ENCODE results near the gene KIRREL2. TPM values are rescaled to one million over a fixed set of nuclear protein-coding genes. Genes with fewer than 3 reads are reported as not detected.

KIRREL2 gene
- total and polyA plus RNA-seq, 2 of the 8 experiments (the other 6 are each of a cell fraction or from before 2014, with no cell fraction given): 2.4 to 4.6 TPM

- CTCF ChIA-PET (ENCODE audit: partially characterized antibody): interaction anchor here (1.0 to 2.0 kb wide), 4 partner anchors 11 to 153 kb away, joined by 3 to 7 read pairs (median 4); no protein-coding TSS in a partner anchor
- Histone ChIP-seq H3K27me3 (replicated peaks in 1 of 4; ENCODE audit: control insufficient read depth in 3 of 4, extremely low read depth in 1 of 4, insufficient read depth in 3 of 4, low read length in 3 of 4) (peaks cover 20 to 49% (median 35%) of the 10 kb centered on the region in 4 experiments), H3K18ac (ENCODE audit: extremely low read depth, low read length) (peak overlapping the region; percentile 48), H4K91ac (replicated peaks; ENCODE audit: insufficient read length, low read length) (no peak overlapping the region), H2BK120ac (replicated peaks; ENCODE audit: low read depth, low read length) (no peak overlapping the region), H3K9me3 (ENCODE audit: insufficient read depth in 2 of 2, low read depth in 1 of 2, low read length in 1 of 2) (no peaks in the 10 kb centered on the region; a peak in 1 of 4 replicates), H3K4me1 (replicated peaks in 1 of 4; ENCODE audit: control insufficient read depth in 3 of 4, insufficient read depth in 4 of 4, low read length in 3 of 4) (peaks cover 0 to 16% (median 7%) of the 10 kb centered on the region in 4 experiments; a peak in 5 of 7 replicates), H2BK12ac (ENCODE audit: low read depth, low read length) (0 out of 2 replicates have a peak overlapping the region, but pooled peaks have one; percentile 39), H2BK15ac (ENCODE audit: low read length) (0 out of 2 replicates have a peak overlapping the region, but pooled peaks have one; percentile 81), H3K23me2 (ENCODE audit: low read depth, low read length) (peaks cover 22% of the 10 kb centered on the region), H4K8ac (ENCODE audit: extremely low read depth, insufficient read depth, low read length) (peak overlapping the region; percentile 94), H3K36me3 (ENCODE audit: control insufficient read depth in 2 of 4, insufficient read depth in 4 of 4, low read length in 3 of 4) (no peaks in the 10 kb centered on the region), H3K27ac (ENCODE audit: low read depth, low read length) (no peak overlapping the region), H3K79me1 (ENCODE audit: low read depth, low read length) (no peaks in the 10 kb centered on the region), H3K4me2 (ENCODE audit: insufficient read depth in 1 of 2, low read depth in 2 of 2, low read length in 2 of 2) (peak overlapping the region; percentile 95 to 96), H2AFZ (ENCODE audit: low read length) (no peak overlapping the region), H4K5ac (ENCODE audit: insufficient read length, low read depth, low read length) (no peak overlapping the region), H4K20me1 (replicated peaks in 1 of 2; ENCODE audit: control insufficient read depth in 1 of 2, insufficient read depth in 2 of 2, low read length in 2 of 2) (peaks cover 0 to 2% of the 10 kb centered on the region in 2 experiments), H2BK20ac (ENCODE audit: low read length) (no peak overlapping the region), H3K23ac (ENCODE audit: insufficient read length) (no peak overlapping the region), H3K4ac (replicated peaks; ENCODE audit: insufficient read length, low read depth, low read length) (no peak overlapping the region), H2AK5ac (ENCODE audit: low read depth, low read length) (no peak overlapping the region), H3K79me2 (ENCODE audit: control insufficient read depth in 1 of 2, insufficient read depth in 2 of 2, low read length in 2 of 2) (no peaks in the 10 kb centered on the region), H3K56ac (replicated peaks; ENCODE audit: insufficient read length, low read depth, low read length) (no peak overlapping the region), H2BK5ac (ENCODE audit: low read depth, low read length) (no peak overlapping the region), H3K9ac (replicated peaks in 1 of 4; ENCODE audit: extremely low read depth in 1 of 4, low read depth in 3 of 4, low read length in 3 of 4) (no peak overlapping the region), H3K14ac (ENCODE audit: insufficient read length) (no peak overlapping the region), H3K4me3 (ENCODE audit: extremely low read depth in 1 of 4, insufficient read depth in 2 of 4, low read depth in 3 of 4, low read length in 4 of 4) (peak overlapping the region; percentile 30 to 59 (median 48))
- POLR2A ChIA-PET (ENCODE audit: partially characterized antibody): interaction anchor here (0.7 kb wide), 1 partner anchor 55 kb away, joined by 3 read pairs; no protein-coding TSS in a partner anchor
- WGBS, 2 experiments (ENCODE audit: extremely low coverage in 1 of 2, insufficient coverage in 1 of 2, insufficient read length in 1 of 2, insufficient replicate concordance in 2 of 2, low coverage in 1 of 2, low lambda C conversion rate in 2 of 2, missing lambda C conversion rate in 1 of 2): 3% methylated on average over 23 of the region's 26 CpGs; no CpG with 5 or more reads in 1 of the 2 experiments
- peak in 1 of 2 experiments; percentile 61 for DNase-seq (ENCODE audit: low read depth in 1 of 2, low spot score in 2 of 2)
- FAIRE-seq: peak; percentile 28
- no peak for TF ChIP-seq JUND (IDR thresholded peaks at IDR 0.05; ENCODE audit: low read length)
- peak; percentile 21 to 38; a peak in 1 of 4 replicates for TF ChIP-seq RAD21 (IDR thresholded peaks at IDR 0.05 in 1 of 2, conservative IDR thresholded peaks at IDR 0.05 in 1 of 2; ENCODE audit: low read depth in 2 of 2, low read length in 2 of 2)
- no peak for TF ChIP-seq MAFK (IDR thresholded peaks at IDR 0.05; ENCODE audit: low read depth, low read length)
- TF ChIP-seq TAF7 (optimal IDR thresholded peaks at IDR 0.05; ENCODE audit: borderline replicate concordance, low read depth, low read length): no peak
- no peak for TF ChIP-seq FOSL1 (IDR thresholded peaks at IDR 0.05; ENCODE audit: insufficient read depth, low read depth, low read length)
- TF ChIP-seq ZNF274 (IDR thresholded peaks at IDR 0.05; ENCODE audit: borderline replicate concordance, extremely low read depth, low read length): no peak
- peak; percentile 28 for TF ChIP-seq KDM4A (IDR thresholded peaks at IDR 0.05; ENCODE audit: low read depth, low read length, severe bottlenecking)
- no peak for TF ChIP-seq TBP (IDR thresholded peaks at IDR 0.05; ENCODE audit: low read depth, low read length)
- TF ChIP-seq ASH2L (IDR thresholded peaks at IDR 0.05; ENCODE audit: low read length): peak; percentile 45
- no peak for TF ChIP-seq BRCA1 (IDR thresholded peaks at IDR 0.05; ENCODE audit: low read depth, low read length)
- no peak for TF ChIP-seq POLR2A (IDR thresholded peaks at IDR 0.05; ENCODE audit: control extremely low read depth in 1 of 2, low read depth in 2 of 2, low read length in 2 of 2)
- TF ChIP-seq CBX5 (IDR thresholded peaks at IDR 0.05; ENCODE audit: low read depth, low read length): no peak
- TF ChIP-seq CHD1 (IDR thresholded peaks at IDR 0.05; ENCODE audit: low read depth, low read length): no peak
Observed at GRCh38 chr19:35846038-35846668, 10.6 kb upstream of the KIRREL2 start.

Data from H1 (cell line).